PC-3 (cell line): ENCODE data around the gene STX3. TPM values are rescaled to one million over a fixed set of nuclear protein-coding genes. Genes with fewer than 3 reads are reported as not detected.
"Not testable (repeated sequence)": the region's sequence is repeated elsewhere in the genome, so short reads cannot be mapped to it uniquely, and the experiment has no call there.

ENCODE experiments used
- ATAC-seq: fragments of 200-7000 bp; cut with Tn5 transposase; 2 replicates; pipeline ENCODE4 v1.9.1; 2020; ENCODE audit warnings: mild to moderate bottlenecking, moderate library complexity
- BruUV-seq: library from RNA; stranded (reverse); fragments of 400-500 nt; replicated peaks from 2 replicates; lab custom pipeline; 2021; lab: Mats Ljungman, UMichigan
- CTCF ChIA-PET: fragments of 300-600 bp; sonication (Branson Sonifier 250); formaldehyde crosslinking; loops from one replicate; lab custom pipeline; 2022; ENCODE audit warnings: antibody characterized with exemption; lab: Charles Lee
- POLR2A ChIA-PET: fragments of 300-600 bp; sonication (Branson Sonifier 250); formaldehyde crosslinking; loops from one replicate; lab custom pipeline; 2022; ENCODE audit warnings: antibody characterized with exemption; ENCODE audit not compliant: unreplicated experiment; lab: Charles Lee
- DNase-seq: peaks from one replicate; pipeline ENCODE4 v3.0.0-alpha.2; 2015
- H2AFZ ChIP-seq: fragments of 300-600 bp; sonication (generic); 2 replicates; pipeline ENCODE4 v1.6.0; 2016; ENCODE audit warnings: antibody characterized with exemption, low read length
- H3F3A ChIP-seq: fragments of 300-600 bp; sonication (generic); one replicate; pipeline ENCODE4 v1.6.0; 2017; ENCODE audit warnings: antibody characterized with exemption, low read length, control low read depth, mild to moderate bottlenecking; ENCODE audit not compliant: unreplicated experiment
- H3K27ac ChIP-seq: fragments of 300-600 bp; sonication (generic); 2 replicates; pipeline ENCODE4 v1.5.1; 2016; ENCODE audit warnings: mild to moderate bottlenecking, low read length
- H3K27me3 ChIP-seq: fragments of 300-600 bp; sonication (generic); 2 replicates; pipeline ENCODE4 v1.6.1; 2016; ENCODE audit warnings: low read length, mixed read lengths
- H3K36me3 ChIP-seq: fragments of 300-600 bp; sonication (generic); 2 replicates; pipeline ENCODE4 v1.6.1; 2016; ENCODE audit warnings: low read depth, mixed run types, low read length, mixed read lengths
- H3K4me1 ChIP-seq: fragments of 300-600 bp; sonication (generic); 2 replicates; pipeline ENCODE4 v1.5.1; 2016; ENCODE audit warnings: low read length; ENCODE audit not compliant: insufficient read depth
- H3K4me2 ChIP-seq: fragments of 300-600 bp; sonication (generic); 2 replicates; pipeline ENCODE4 v1.6.0; 2016; ENCODE audit warnings: low read length
- H3K4me3 ChIP-seq: fragments of 300-600 bp; sonication (generic); 2 replicates; pipeline ENCODE4 v1.5.1; 2016; ENCODE audit warnings: mild to moderate bottlenecking, low read length, mixed read lengths
- H3K79me2 ChIP-seq: fragments of 300-600 bp; sonication (generic); 2 replicates; pipeline ENCODE4 v1.6.1; 2017; ENCODE audit warnings: low read length, mixed read lengths
- H3K9ac ChIP-seq: fragments of 300-600 bp; sonication (generic); 2 replicates; pipeline ENCODE4 v1.6.0; 2016; ENCODE audit warnings: mild to moderate bottlenecking, low read length
- H3K9me2 ChIP-seq: fragments of 300-600 bp; sonication (generic); replicated peaks from 2 replicates; pipeline ENCODE4 v1.6.1; 2016; ENCODE audit warnings: mixed run types, low read length, mixed read lengths
- H3K9me3 ChIP-seq: fragments of 300-600 bp; sonication (generic); 2 replicates; pipeline ENCODE4 v1.6.1; 2016; ENCODE audit warnings: low read length, mixed read lengths
- H4K20me1 ChIP-seq: fragments of 300-600 bp; sonication (generic); 2 replicates; pipeline ENCODE4 v1.6.1; 2016; ENCODE audit warnings: low read length, mixed read lengths
- EZH2 ChIP-seq: fragments of 300-600 bp; sonication (generic); IDR thresholded peaks from one replicate; pipeline ENCODE4 v1.6.1; 2017; ENCODE audit warnings: antibody characterized with exemption, mild to moderate bottlenecking, low read length; ENCODE audit not compliant: unreplicated experiment
- EZH2phosphoT487 ChIP-seq: fragments of 300-600 bp; sonication (generic); IDR thresholded peaks from 2 replicates; pipeline ENCODE4 v1.6.1; 2018; ENCODE audit warnings: mild to moderate bottlenecking, antibody characterized with exemption, low read length, borderline replicate concordance
- intact Hi-C: fragments of 100-400 bp; cut with micrococcal nuclease; formaldehyde crosslinking; loops from 2 replicates; pipeline ENCODE4 v1.9.0; 2023
- total RNA-seq: library from RNA; depleted of rRNA; stranded (reverse); fragments of >200 nt; gene quantifications from 2 replicates; pipeline ENCODE4 v1.2.3, GENCODE V29; 2014
- TF ChIP-seq, protein P1 (sequence below): fragments of 300-600 bp; sonication (generic); conservative IDR thresholded peaks from 2 replicates; pipeline ENCODE4 v1.5.1; 2017; ENCODE audit warnings: antibody characterized with exemption, low read depth, mild to moderate bottlenecking, low read length

STX3 gene
- total RNA-seq, 1 experiment from 2014 or later = 49.8 TPM

DNA sequence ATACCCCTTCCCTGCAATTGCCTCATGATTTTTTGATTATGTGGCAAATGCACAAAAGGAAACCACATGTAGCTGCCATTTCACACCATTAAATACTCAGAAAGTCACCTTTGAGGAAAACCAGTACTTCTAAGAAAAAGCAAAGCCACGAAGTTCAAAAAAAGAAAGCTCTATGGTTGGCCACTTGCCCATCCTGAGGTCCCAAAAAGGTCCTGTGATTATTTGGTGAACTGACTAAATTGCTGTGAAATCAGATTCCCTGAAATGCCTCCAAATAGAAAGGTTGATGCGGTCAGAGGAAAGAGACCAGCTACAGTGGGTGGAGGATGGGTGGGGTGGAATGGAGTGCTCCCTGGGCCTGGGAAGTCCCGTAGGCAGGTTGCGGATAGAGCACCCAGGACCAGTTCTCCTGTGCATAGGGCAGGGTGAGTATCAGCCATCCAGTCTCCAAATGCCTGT lies 28.5 kb downstream of the STX3 start:
- peaks cover 32% of the 10 kb centered on the region for H3K4me1 ChIP-seq
- no peak overlapping the region for H3K4me3 ChIP-seq
- peaks cover 17% of the 10 kb centered on the region; the same call in 1 of the 2 replicates for H3K36me3 ChIP-seq
- H4K20me1 ChIP-seq = no peaks in the 10 kb centered on the region
- TF ChIP-seq, protein P1, sequence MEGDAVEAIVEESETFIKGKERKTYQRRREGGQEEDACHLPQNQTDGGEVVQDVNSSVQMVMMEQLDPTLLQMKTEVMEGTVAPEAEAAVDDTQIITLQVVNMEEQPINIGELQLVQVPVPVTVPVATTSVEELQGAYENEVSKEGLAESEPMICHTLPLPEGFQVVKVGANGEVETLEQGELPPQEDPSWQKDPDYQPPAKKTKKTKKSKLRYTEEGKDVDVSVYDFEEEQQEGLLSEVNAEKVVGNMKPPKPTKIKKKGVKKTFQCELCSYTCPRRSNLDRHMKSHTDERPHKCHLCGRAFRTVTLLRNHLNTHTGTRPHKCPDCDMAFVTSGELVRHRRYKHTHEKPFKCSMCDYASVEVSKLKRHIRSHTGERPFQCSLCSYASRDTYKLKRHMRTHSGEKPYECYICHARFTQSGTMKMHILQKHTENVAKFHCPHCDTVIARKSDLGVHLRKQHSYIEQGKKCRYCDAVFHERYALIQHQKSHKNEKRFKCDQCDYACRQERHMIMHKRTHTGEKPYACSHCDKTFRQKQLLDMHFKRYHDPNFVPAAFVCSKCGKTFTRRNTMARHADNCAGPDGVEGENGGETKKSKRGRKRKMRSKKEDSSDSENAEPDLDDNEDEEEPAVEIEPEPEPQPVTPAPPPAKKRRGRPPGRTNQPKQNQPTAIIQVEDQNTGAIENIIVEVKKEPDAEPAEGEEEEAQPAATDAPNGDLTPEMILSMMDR = no peak
- TF ChIP-seq EZH2phosphoT487 = no peak
- no peak for TF ChIP-seq EZH2
- H3K9me2 ChIP-seq = no peaks in the 10 kb centered on the region
- no peak overlapping the region for H3K27ac ChIP-seq
- no peak overlapping the region for H3K4me2 ChIP-seq
- DNase-seq = no peak
- no peak for ATAC-seq
- POLR2A ChIA-PET = no interaction called here
- no peaks in the 10 kb centered on the region for H3K9me3 ChIP-seq
- no TSS peak for BruUV-seq
- no peak overlapping the region for H2AFZ ChIP-seq
- no peaks in the 10 kb centered on the region for H3K27me3 ChIP-seq
- intact Hi-C loops = no loop called here
- CTCF ChIA-PET = interaction anchor here (0.6 kb wide), 1 partner anchor 120 kb away, joined by 4 read pairs; no protein-coding TSS in a partner anchor
- H3K79me2 ChIP-seq = 0 out of 2 replicates have a peak, but pooled peaks cover 5% of the 10 kb centered on the region
- H3F3A ChIP-seq = peaks cover 11% of the 10 kb centered on the region
- no peak overlapping the region for H3K9ac ChIP-seq

GRCh38 chr11:59784441-59784840 lies 29.3 kb downstream of the STX3 start:
- ATAC-seq, H4K20me1 ChIP-seq, H3K79me2 ChIP-seq, BruUV-seq, H3K4me3 ChIP-seq, H3K27ac ChIP-seq, H3K27me3 ChIP-seq, H3K9ac ChIP-seq, H3K9me2 ChIP-seq, H2AFZ ChIP-seq, H3K4me2 ChIP-seq, H3K9me3 ChIP-seq, DNase-seq, intact Hi-C loops: not testable (repeated sequence)
- ChIA-PET POLR2A (interaction anchor here (0.8 kb wide), 1 partner anchor 168 kb away, joined by 3 read pairs; no protein-coding TSS in a partner anchor), CTCF (interaction anchor here (1.2 kb wide), 1 partner anchor 29 kb away, joined by 4 read pairs; the partner anchor contains the start of gene STX3)
- Histone ChIP-seq H3K36me3 (peaks cover 20% of the 10 kb centered on the region; the same call in 1 of the 2 replicates), H3F3A (peaks cover 11% of the 10 kb centered on the region), H3K4me1 (peaks cover 31% of the 10 kb centered on the region)

- DNase-seq (no peak), ATAC-seq (no peak)
- H3K4me1 ChIP-seq = peaks cover 31% of the 10 kb centered on the region
- no peaks in the 10 kb centered on the region for H4K20me1 ChIP-seq
- BruUV-seq = no TSS peak
- H3K27ac ChIP-seq = no peak overlapping the region
- intact Hi-C loops = loop anchor here (2.0 kb wide), 1 partner anchor 15 kb away; no protein-coding TSS in a partner anchor
- TF ChIP-seq, protein P1 = no peak
- TF ChIP-seq EZH2 (no peak), EZH2phosphoT487 (no peak)
- H3F3A ChIP-seq = peaks cover 11% of the 10 kb centered on the region
- H3K9me3 ChIP-seq = no peaks in the 10 kb centered on the region
- no peak overlapping the region for H3K4me3 ChIP-seq
- POLR2A ChIA-PET = interaction anchor here (0.6 to 0.7 kb wide), 2 partner anchors 31 to 1055 kb away, joined by 5 to 12 read pairs; no protein-coding TSS in a partner anchor
- peaks cover 21% of the 10 kb centered on the region; the same call in 1 of the 2 replicates for H3K36me3 ChIP-seq
- 0 out of 2 replicates have a peak, but pooled peaks cover 5% of the 10 kb centered on the region for H3K79me2 ChIP-seq
- H2AFZ ChIP-seq = no peak overlapping the region
- CTCF ChIA-PET = no interaction called here
- H3K9ac ChIP-seq = no peak overlapping the region
- no peaks in the 10 kb centered on the region for H3K27me3 ChIP-seq
- H3K4me2 ChIP-seq = no peak overlapping the region
- no peaks in the 10 kb centered on the region for H3K9me2 ChIP-seq
Measured at GRCh38 chr11:59785818-59786217, 30.6 kb downstream of the STX3 start.
